Stimulated activated CD4-positive, alpha-beta T cell treated with anti-CD3 and anti-CD28 coated beads, Interleukin-2, amount 100 ng/mL, for 48 hours (primary cell): ENCODE results near the gene TOM1L1.

Source experiments
- DNase-seq, 2 donors: peaks; one replicate each; pipeline ENCODE4 v3.0.0-alpha.2; 2020

Gene TOM1L1

GRCh38 chr17:54950116-54950515, 49.5 kb downstream of the TOM1L1 start:
- no peak for DNase-seq

DNA sequence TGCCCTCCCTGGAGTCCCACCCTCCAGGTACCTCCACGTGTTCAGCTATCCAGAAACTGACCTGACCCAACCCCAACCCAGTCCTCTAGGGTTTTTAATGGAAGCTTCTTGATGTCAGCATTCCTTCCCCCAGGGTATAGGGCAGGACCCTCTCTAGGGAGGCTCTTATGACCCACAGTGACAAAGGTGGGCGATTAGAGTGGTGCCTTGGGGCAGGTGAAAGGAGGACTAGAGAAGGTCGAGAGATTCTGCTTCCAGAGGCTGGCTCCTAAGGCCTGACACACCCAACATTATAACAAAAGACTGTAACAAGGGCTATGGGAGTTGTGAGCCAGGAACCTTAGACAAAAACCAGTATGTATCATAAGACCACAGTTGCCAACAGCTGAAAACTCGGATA, 50.6 kb downstream of the TOM1L1 start:
- no peak for DNase-seq

GRCh38 chr17:54956791-54957190, 56.1 kb downstream of the TOM1L1 start:
- no peak for DNase-seq

GRCh38 chr17:54967621-54968261, 67.1 kb downstream of the TOM1L1 start:
- DNase-seq, result no peak

DNA sequence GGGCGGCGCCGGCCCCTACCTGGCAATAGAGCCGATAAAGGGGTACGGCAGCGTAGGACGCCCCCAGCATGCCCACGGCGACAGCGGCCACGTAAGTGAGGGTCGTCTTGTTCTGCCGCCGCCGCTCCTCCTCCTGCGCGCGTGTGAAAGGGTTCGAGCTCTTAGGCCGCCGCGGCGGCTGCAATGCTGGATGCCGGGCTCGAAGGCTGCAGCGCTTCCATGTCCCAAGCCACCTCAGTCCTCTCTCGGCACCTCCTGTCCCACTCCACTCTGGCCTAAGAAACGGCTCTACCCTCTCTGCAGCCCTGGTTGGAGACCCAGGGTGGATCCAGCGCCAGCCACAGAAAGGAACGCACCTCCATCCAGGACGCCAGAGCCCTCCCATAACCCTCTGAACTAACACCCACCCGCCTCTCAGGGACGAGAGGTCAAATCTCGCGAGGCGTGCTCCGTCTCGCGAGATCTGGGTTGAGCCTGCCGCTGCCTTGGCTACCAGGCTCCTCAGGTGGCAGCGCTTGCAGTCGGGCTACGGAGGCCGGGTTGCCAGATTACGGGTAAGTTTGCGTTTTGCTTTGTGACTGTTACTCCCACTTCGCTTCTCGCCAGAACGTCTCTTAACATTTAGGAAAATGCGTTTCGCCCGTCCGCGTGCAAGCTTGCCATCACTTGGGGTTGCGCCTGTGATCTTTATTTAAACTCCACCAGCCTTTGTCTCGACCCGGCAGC, 67.8 kb downstream of the TOM1L1 start, which contains the start of the genes COX11 and STXBP4:
TSS of gene COX11 (minus strand) at position 393 of the 726 bp plus-strand sequence. CDS start at position 385, 8 bp downstream.
TSS of gene STXBP4 (plus strand) at position 504 of the 726 bp plus-strand sequence. CDS start 17,455 bp downstream, outside the sequence.
- DNase-seq, result peak; percentile 88 to 89

GRCh38 chr17:54968988-54969332, 68.3 kb downstream of the TOM1L1 start:
- DNase-seq, result peak; percentile 9 to 18

DNA sequence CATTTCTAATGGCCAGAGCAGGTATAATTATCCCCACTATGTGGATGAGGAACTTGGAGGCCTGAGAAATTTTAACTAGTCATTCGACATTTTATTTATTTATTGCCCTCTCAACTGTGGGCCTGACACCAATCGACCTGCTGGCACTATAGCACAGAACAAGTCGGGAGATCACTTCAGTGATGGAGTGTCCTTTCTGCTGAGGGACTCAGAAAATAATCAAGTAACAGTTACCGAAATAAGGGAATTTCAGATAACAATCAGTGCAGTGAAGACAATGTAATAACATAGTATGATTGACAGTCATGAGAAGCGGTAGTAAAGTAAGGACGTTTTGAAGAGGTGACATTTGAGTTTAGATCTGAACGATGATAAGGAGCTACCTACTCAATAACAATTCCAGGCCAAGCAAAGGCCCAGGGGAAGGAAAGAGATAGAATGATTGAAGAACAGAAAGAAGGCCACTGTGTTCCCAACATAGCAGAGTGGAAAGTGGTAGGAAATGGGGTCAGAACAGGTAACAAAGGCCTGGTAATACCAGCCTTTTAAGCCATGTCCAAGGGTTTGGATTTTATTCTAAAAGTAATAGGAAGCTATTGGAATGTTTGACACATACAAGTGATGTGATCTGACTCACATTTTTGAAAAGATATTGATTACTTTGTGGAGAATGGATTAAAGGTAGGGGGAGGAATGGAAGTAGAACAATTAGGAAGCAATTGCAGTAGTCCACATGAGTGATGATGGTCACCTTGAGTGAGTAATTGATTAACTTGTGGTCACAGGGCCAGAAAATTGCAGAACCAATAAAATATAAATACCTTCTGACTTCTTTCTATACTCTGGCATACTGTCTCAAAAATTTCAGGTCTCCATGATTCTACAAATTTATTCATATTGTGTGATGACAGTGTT, 69.3 kb downstream of the TOM1L1 start:
- no peak for DNase-seq

GRCh38 chr17:54971147-54971546, 70.5 kb downstream of the TOM1L1 start:
- DNase-seq, result no peak

- no peak for DNase-seq
These were observed 71.2 kb downstream of the TOM1L1 start for GRCh38 chr17:54971901-54972300.

DNA sequence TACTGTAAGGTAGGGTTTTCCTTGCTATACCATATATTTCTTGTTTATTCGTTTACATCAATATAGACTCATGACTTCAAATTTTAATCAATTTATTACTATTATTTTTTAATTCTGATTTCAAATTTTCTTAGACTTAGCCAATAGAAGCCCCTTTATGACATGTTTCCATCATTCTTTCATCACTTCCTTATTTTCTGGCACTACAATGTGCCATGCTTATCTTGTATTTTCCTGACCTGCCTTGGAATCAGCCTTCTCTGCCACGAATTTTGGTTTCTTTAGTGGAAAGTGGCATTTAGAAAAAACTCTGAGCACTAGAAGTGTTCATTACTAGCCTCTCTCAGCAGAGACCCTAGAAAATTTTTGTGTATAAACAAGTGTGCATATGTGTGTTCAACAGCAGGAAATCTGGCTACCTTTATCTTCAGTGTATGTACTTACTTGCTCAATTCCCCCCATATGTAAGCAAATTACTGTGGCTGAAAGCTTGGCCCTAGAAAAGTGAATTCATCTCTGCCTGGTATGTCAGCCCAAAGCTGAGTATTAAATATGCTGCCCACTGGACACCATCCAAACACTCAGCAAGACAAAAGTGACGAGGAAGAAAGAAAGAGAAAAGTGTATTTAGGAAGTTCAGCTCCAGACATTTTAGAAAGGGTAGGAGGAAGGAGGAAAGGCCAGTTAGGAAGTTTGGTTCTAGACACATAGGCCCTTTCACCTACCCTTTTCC, 71.9 kb downstream of the TOM1L1 start:
- no peak for DNase-seq

- no peak for DNase-seq
These were observed 74.1 kb downstream of the TOM1L1 start for GRCh38 chr17:54974759-54975158.

GRCh38 chr17:54976316-54976715, 75.7 kb downstream of the TOM1L1 start:
- DNase-seq, result no peak

DNA sequence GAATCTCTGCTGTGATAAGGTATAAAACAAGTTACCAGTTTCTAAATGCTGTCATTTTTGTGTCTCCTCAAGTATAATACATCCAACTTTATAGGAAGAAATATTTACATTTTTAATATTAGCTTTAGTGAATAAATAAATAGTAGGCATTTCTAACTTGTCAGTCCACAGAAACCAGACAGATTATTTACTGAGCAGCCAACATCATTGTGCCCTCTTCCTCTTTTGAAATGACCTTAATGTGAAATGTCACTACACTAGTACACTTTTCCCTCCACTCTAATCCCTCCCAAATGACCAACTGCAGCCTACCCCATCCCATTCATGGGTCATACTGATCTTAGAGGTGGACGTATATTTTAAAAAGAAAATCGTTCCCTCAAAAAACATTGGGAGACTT, 77.1 kb downstream of the TOM1L1 start:
- no peak for DNase-seq

DNA sequence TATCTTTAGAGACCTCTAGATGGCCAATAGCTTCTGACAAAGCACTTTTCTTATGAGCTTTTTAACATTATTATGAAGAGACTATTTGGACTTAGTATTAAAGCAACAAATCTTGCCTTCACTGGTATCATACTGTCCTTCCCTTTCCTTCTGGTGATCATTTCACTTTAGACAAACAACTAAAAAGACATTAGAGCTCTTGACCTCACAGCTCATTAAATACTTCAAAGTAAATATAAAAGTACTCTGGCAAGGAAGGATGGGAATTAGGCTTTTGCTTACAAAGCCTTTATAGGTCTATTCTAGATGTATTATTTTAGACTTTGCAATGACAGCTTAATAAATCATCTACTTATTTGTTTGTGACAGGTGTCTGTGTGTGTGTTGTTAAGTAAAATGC, 79.0 kb downstream of the TOM1L1 start:
- DNase-seq, result no peak

GRCh38 chr17:54980375-54980774, 79.7 kb downstream of the TOM1L1 start:
- no peak for DNase-seq

DNA sequence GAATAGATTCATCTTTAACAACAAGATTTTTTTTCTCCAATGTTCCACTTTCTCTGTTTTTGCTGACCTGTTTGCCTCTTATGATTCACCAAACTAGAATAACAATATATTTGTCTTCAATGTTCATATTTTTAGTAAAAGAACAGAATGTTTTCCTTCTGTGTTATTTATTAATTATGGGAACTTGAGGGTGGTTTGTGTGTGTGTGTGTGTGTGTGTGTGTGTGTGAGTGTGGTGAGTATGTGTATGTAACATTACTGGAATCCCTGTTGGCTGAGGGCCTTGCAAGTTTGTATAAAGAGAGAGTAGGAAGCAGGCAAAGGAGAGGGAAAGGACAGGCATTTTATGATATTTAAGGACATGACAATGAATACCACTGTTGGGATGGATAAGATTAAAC, 81.7 kb downstream of the TOM1L1 start:
- no peak for DNase-seq

GRCh38 chr17:54983260-54983659, 82.6 kb downstream of the TOM1L1 start:
- DNase-seq, result no peak

DNA sequence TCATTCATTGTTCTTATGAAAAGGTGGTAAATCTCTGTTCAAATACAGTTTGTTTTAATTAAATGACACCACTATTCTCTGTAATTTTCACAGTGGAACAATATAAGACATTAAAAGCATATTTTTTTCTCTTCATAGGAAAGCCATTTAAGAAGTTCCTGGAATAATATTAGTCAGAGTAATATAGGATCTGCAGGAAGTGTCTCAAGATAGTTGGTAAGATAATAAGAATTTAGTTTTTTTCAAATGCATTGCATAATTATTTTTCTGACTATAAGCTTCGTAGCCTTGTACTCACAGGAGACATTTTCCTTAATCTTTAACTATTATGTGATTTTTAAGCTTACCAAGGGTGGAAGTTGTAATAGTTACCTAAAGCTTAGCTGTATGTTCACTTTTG, 84.8 kb downstream of the TOM1L1 start:
- no peak for DNase-seq

DNA sequence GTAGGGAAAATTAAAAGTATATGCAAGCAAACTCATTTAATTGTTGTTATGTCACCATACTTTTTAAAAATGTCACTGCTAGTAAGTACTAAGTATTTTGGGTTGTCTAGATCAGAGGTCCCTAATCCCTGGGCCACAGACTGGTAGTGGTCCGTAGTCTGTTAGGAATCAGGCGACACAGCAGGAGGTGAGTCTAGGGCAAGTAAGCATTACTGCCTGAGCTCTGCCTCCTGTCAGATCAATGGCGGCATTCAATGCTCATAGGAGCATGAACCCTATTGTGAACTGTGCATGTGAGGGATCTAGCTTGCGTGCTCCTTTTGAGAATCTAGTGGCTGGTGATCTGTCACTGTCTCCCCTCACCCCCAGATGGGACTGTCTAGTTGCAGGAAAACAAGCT, 89.5 kb downstream of the TOM1L1 start:
- DNase-seq, result no peak

DNA sequence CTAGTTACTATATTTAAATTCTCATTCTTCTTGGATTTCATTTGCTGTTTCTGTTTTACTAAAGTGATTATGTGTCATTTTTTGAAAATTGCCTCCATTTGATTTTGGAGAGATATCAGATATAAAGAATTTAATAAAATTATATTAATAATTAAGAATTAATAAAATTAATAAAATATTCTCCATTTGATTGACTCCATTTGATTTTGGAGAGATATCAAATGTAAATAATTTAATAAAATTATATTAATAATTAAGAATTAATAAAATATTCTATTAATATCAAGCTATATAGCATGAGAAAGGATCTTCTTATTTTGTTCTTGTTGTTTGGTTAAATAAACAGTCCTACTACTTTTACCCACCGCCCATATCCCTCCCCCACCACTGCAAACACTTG, 90.9 kb downstream of the TOM1L1 start:
- DNase-seq, result no peak

- no peak for DNase-seq
These were observed 92.4 kb downstream of the TOM1L1 start for GRCh38 chr17:54992797-54993639.

GRCh38 chr17:54996441-54996840, 95.8 kb downstream of the TOM1L1 start:
- DNase-seq, result no peak
